HG02943 (cell line): ENCODE measurements around the gene CD200R1.
"Not testable (repeated sequence)": the region's sequence is repeated elsewhere in the genome, so short reads cannot be mapped to it uniquely, and the experiment has no call there.

Experiments used
- ATAC-seq: cut with Tn5 transposase; IDR thresholded peaks from one replicate; pipeline ENCODE4 v1.9.1; 2021; ENCODE audit warnings: mild to moderate bottlenecking, low read depth, moderate library complexity; ENCODE audit not compliant: unreplicated experiment

The CD200R1 gene

DNA sequence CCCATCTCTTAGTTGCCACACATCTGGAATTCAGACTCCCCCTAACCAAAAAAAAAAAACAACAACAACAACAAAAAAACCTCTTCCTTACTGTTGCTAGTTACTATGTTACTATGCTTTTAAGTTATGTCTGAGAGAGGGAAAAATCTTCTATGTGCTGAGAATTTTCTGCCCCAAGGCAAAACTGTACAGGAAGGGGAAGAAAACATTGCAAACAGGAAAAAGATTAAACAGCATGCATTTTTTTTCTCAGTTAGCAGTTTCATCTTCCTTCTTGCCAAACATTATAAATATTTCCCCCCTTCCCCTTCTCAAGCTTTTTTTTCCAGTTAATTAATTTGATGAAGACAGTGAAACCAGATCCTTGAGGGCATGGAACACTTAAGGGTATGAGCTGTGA is 1.1 kb upstream of the CD200R1 start:
- no peak for ATAC-seq

DNA sequence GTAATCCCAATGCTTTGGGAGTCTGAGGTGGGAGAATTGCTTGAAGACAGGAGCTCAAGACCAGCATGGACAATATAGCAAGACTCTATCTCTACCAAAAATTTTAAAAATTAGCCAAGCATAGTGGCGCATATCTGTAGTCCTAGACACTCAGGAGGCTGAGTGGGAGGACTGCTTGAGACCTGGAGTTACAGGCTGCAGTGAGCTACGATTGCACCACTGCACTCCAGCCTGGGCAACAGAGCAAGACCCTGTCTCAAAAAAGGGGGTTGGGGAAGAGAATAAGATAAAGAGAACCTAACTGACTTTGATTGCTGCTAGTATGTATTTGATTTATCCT is 755 bp downstream of the CD200R1 start:
- ATAC-seq, result peak; percentile 12

DNA sequence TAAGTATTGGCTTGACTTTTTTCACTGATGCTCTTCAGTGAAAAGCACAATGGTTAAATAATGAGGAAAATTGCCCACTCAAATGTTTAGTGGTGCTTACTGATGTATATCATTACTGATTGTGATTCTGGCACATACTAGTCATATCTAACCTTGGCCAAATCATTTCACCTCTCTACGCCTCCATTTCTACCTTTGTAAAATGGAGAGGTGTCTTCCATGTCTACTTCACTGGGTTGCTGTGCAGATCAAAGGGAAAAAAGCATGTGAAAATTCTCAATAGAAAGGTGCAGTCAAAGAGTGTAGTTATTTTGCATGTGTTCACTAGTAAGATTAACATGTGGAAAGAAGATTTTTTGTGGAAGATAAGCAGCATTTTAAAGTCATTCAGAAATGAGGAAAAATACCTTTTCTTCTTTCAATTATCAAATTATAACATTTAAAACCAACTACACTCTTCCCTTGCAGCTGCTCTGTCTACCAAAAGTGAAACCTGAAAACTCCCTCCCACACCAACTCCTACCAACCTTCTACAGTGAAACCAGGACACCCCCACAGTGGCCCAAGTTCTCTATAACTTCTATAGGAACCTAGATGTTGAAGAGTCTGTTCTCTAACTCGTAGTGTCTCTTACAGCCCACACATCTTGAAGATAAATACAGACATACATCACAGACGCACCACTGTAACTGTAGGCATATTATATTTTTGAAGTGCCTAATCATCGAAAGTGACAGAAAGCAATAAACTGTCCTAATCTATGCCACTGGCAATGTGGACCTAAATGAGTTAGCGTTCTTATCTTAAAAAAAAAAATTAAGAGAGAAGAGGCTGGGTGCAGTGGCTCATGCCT is 1.4 kb downstream of the CD200R1 start:
- peak; percentile 84 for ATAC-seq

DNA sequence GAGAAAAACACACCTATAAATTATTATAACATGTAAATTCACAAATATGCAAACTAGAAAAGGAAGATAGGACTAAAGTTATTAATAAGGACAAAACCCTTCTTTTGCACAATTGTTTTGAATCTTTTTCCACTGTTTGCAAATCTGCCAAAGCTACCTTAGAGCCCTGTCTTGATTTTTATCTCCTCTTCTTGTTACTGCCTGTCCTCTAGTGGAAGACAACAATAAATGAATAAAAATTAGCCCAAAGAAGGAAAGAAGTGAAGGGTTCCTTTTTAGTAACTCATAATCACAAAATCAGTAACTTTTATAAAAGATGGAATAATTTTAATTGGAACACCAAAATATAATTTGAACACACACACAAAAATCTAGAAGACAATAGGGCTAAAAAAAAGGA is 2.7 kb downstream of the CD200R1 start:
- no peak for ATAC-seq

DNA sequence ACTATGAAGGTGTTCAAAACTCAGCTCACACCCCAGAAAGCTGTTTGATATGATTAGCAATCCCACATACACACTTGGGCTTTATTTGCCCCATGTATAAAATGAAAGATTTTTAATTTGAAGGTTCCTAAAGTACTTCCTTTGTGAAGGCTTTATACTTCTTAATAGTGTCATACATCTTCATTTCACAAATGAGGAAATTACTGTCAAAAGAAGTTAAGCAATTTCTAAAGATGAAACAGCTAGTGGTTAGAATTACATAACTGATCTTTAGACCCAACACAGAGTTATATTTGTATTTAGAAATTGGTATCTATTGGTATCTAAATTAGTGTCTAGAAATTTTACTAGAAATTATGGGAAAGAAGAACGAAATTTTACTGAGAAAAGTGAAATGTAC is 7.1 kb downstream of the CD200R1 start:
- no peak for ATAC-seq

DNA sequence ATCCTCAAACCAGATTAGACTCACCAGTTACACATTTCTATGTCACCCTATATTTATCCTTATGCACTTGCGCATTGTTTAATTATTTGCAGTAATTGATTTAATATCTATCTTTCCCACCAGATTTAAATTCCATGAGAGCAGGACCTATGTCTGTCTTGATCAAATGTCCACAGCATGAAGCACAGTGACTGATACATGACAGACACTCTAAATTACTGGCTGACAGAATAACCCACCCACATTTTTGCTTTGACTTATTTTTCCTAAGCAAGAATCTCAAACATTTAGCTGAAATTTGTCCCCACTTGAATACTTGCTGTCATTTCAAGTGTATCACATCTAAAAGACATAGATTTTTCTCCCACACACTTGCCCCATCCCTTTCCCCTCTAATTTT is 7.5 kb downstream of the CD200R1 start:
- no peak for ATAC-seq

DNA sequence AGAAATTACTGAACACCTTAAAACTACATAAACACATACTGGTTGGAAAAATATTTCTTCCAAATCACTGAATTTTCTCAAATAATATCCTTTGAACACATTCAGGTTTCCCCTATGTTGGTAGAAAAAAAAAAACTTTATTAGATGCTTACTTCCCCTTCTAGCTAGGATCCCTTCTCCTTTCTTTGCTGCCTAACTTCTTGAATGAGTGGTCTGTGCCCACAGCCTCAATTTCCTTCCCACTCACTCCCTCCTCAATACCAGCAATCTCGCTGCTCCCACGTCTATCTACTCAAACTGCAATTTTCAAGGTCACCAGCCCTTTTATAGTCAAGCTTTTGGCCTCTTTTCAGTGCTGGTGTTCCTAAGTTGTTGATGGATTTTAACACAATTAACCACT is 8.3 kb downstream of the CD200R1 start:
- no peak for ATAC-seq

DNA sequence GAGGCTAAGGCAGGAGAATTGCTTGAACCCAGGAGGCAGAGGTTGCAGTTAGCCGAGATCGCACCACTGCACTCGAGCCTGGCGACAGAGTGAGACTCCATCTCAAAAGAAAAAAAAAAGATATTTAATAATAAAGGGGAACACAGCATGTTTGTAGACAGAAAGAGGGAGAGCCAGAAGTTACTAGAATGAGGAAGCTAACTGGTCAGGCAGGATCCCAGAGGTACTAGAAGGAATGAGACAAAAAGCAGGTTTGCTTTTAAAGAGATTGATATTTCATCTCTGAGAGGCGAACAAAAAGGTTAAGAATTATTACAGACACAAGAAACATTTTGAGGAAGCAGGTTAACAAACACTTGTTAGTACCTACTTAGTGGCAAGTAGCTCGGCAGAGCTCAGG is 9.2 kb downstream of the CD200R1 start:
- no peak for ATAC-seq

DNA sequence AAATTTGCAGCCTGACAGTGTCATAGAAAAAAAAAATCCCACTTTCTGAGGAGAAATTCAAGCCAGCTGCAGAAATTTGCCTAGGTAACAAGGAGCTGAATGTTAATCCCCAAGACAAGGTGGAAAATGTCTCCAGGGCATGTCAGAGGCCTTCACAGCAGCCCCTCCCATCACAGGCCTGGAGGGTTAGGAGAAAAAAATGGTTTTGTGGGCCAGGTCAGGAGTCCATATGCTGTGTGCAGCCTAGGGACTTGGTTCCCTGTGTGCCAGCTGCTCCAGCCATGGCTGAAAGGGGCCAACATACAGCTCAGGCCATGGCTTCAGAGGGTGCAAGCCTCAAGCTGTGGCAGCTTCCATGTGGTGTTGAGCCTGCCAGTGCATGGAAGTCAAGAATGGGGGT is 11.2 kb downstream of the CD200R1 start:
- no peak for ATAC-seq

DNA sequence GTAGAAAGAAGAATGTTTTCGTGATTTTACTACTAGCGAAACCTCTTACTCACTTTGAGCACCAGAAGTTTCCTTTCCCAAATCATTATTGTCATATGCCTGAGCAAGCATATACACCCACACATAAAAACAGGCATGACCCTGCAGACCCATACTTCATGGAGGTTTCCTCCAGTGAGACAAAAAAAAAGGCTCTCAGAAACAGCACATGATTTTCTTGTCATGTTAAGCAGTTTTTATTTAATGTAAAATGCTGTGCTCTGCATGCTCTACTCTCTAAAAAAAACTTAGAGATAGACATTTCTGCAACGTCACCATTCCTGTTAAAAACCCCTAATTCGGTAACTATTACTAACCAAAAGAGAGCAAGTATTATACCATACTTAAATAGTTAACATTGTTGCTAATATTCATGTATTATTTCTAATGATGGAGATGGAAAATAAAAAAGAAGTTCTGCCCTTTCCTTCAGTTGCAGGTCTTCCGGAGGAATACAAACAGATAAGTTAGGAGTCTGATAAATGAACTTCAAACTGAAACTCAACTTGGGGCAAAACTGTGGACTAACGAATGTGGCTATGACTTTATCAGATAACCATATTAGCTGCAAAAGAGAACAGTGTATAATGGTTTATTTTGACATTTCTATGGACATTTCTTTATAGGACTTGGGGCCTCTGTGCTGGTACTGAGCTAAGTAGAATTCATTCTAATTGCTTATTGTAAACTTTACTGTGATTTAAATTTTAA is 15.9 kb downstream of the CD200R1 start:
- ATAC-seq, result no peak

DNA sequence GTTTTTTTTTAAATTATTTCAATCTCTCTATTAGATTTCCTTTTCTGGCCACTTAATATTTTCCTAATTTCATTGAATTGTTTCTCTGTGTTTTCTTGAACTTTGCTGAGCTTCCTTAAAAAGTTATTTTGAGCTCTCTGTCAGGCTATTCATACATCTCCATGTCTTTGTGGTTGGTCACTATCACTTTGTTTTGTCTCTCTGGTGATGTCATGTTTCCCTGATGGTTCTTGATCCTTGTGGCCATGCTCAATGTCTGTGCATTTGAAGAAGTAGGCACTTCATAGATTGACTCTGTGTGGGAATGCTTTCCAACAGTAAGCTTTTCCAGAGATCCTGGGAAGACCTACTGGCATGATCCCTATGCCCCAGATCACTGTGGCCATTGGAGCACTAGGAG is 18.6 kb downstream of the CD200R1 start:
- no peak for ATAC-seq

DNA sequence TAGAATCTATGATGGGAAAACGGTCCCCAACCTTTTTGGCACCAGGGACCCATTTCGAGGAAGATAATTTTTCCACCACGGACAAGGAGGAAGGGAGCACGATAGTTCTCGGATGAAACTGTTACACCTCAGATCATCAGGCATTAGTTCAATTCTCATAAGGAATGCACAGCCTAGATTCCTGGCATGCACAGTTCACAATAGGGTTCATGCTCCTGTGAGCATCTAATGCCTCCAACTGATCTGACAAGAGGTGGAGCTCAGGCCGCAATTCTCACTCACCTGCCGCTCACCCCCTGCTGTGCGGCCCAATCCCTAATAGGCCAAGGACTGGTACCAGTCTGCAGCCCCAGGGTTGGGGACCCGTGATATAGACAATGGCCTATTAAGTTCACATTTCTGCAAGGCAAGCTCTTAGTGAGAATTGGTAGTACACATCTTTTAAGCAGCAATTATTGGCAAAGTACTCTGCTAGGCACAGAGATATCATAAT is 26.5 kb downstream of the CD200R1 start:
- no peak for ATAC-seq

DNA sequence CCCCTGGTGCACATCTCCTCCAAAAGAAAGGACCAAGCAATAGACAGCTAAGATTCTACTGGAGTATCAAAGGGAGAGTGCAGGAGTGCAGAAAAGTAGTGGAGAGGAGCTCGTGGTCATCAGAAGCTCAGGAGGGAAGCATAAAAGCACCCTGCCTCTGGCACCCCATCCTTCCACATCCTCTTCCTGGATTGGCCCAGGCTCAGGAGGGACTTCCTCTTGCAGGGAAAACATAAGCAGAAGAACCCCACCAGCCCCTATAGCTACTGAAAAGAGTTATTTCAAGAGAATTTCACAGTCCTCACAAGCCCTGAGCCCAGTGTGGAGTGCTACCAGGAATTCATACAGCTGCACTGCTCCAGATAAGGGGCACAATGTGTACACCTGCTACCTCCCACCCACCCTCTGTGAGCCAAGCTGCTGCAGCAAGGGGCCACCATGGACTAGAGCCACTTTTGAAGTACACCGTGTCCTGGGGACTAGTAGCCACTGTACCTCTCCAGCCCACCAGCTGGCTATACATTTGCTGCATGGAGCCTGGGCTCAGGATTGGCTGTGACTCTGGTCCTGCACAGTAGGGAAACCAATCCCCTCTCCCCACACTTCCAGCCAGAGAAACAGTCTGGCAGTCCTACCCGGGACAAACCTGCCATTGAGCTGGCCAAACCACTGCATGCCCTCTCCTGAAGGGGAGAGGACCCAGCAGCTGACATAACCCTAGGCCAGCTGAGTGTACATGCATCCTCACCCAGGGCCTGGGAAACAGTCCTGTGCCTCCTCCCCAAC is 43.0 kb downstream of the CD200R1 start:
- no peak for ATAC-seq

DNA sequence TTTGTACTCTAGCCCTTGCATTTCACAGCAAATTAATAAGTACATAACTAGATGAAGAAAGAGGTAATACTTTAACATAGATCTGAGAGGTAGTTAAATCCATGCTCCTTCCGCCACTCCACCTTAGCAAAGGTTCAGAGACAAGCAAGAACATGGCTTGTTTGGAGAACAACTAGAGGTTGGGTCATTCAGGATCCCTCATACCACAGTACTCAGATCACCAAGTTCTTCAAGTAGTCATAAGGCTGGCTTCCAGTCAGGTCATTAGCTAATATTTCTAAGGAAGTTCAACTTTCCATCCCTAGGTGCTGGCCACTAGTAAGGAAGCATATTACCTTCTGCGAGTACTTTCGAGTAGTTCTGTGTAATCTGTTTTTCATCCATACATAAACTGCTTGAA is 44.1 kb downstream of the CD200R1 start:
- ATAC-seq, result no peak

DNA sequence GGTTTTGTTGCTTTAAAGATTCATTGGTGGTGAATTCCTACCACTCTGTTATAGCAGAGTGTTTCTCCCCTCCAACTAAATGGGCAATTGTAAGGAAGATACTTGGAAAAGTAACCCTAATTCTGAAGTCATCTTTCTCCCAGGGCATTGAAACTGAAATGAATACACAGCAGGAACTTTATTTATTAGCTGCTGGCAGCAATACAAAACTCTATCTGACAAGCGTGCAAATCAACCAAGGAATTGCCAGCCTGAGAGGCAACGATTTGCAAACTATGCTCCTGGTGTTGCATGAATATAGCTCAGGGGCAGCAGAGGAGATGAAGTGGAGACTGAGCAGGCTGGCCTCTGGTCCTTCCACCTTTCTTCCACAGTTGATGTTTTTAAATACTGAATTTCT is 48.9 kb downstream of the CD200R1 start:
- no peak for ATAC-seq

DNA sequence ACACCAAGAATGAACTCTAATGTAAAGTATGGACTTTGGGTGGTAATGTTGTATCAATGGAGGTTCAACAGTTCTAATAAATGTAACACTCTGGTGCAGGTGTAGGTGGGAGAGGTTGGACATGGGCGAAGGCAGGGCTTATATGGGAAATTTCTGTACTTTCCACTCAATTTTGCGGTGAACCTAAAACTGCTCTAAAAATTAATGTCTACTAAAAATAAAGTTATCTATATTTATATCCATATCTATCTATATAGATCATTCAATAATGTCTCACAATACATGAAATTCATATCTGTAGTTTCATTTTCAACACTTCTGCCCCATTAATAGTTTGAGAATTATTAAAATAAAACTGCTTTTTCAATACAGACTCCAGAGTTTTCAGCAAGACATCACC is 49.3 kb downstream of the CD200R1 start:
- no peak for ATAC-seq

DNA sequence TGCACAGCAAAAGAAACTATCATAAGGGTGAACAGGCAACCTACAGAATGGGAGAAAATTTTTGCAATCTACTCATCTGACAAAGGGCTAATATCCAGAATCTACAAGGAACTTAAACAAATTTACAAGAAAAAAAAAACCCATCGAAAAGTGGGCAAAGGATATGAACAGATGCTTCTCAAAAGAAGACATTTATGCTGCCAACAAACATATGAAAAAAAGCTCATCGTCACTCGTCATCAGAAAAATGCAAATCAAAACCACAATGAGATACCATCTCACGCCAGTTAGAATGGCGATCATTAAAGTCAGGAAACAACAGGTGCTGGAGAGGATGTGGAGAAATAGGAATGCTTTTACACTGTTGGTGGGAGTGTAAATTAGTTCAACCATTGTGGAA is 55.4 kb downstream of the CD200R1 start:
- not testable (repeated sequence) for ATAC-seq

DNA sequence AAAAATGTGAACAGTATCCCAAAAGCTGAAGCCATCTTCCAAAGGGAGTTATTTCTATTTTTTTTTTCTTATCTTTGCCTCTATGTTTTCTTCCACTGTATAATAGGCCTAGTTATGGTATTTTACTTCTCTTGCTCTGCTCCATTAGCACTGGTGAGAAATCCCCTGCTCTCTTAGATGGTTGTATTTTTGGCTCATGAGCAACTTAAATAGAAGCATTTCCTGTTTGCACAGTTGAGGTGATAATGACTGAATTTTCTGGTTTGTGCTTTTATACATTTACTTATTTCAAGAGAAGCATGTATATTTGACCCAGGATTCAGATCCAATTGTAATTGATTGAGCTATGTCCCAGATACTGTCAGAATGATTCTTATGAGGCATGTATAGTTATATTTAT is 66.7 kb downstream of the CD200R1 start:
- ATAC-seq, result peak; percentile 91

DNA sequence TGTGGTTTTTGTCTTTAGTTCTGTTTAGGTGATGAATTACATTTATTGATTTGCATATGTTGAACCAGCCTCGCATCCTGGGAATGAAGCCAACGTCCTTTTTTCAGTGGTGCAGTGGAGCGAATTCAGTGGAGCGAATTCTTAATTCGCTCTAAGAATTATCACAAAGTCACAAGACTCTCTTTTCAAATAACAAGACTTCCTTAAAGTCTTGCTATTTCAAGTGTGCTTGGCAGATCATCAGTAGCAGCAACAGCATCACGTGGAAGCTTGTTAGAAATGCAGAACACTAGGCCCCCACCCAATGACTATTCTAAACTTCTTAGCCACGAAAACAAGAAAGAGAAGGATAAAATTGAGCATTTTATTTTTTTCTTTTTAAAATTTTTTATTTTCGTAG is 70.1 kb downstream of the CD200R1 start:
- no peak for ATAC-seq

DNA sequence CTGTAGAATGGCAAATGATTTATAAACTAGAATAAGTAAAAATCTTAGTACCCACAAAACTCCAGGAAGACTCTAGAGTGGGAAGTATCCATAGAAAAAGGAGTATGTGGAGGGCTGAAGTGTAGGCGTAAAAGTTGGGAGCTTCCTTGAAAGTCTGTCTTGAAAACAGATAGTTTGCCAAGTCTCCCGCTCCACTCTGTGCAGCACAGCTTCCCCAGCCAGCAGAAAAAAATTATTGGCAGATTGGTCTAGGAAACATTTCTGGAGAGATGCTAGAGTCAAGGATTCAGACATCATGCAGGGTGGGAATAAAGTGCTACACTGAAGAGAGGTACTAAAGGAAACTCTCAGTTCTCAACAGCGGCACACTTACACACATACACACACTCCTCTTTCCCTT is 74.8 kb downstream of the CD200R1 start:
- ATAC-seq, result no peak

DNA sequence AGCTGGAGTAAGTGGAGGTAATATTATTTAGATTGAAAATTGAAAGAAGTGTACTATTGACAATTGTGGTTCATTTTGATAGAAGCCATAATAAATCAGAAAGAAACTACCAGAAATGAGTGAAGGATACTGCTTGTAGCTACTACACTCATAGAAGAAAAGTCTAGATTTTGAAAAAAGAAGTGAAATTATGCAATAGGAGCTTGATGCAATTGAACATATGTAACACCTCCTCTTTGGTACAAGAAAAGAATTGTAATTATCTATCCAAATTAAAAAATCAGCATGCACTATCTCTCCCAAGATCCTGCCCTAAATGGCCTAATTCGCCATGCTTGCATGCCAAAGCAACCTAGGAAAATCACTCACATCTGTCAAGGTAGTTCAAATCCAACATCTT is 77.1 kb downstream of the CD200R1 start:
- ATAC-seq, result no peak
